DMS53 (cell line): ENCODE measurements around the gene HOXA13.

Source experiments
- DNase-seq: peaks from one replicate; lab custom pipeline; 2025; lab: John Stamatoyannopoulos, UW

The HOXA13 gene

GRCh38 chr7:27192546-27193334 is 7.2 kb downstream of the HOXA13 start:
- DNase-seq: peak; percentile 49

- peak; percentile 54 for DNase-seq
Measured at GRCh38 chr7:27191833-27192545, 7.9 kb downstream of the HOXA13 start.

- DNase-seq: no peak
Measured at GRCh38 chr7:27191161-27191731, 8.6 kb downstream of the HOXA13 start.

GRCh38 chr7:27189997-27190748 is 9.7 kb downstream of the HOXA13 start:
- DNase-seq: no peak

- peak; percentile 58 for DNase-seq
Measured at GRCh38 chr7:27189295-27189996, 10.4 kb downstream of the HOXA13 start.

- peak; percentile 58 for DNase-seq
Measured at GRCh38 chr7:27188386-27189294, 11.3 kb downstream of the HOXA13 start.

GRCh38 chr7:27187475-27188385 is 12.2 kb downstream of the HOXA13 start:
- no peak for DNase-seq

GRCh38 chr7:27186668-27187474 is 13.0 kb downstream of the HOXA13 start:
- DNase-seq: no peak

GRCh38 chr7:27185854-27186667 is 13.8 kb downstream of the HOXA13 start:
- DNase-seq: peak; percentile 67

GRCh38 chr7:27185013-27185853 is 14.7 kb downstream of the HOXA13 start, which contains the start of gene HOXA11:
TSS of gene HOXA11 (minus strand) at chr7:27185232. CDS start at chr7:27185144, 88 bp downstream.
- DNase-seq: peak; percentile 82

GRCh38 chr7:27184337-27185012 is 15.4 kb downstream of the HOXA13 start:
- DNase-seq: peak; percentile 78

- peak; percentile 73 for DNase-seq
Measured at GRCh38 chr7:27183682-27184336, 16.1 kb downstream of the HOXA13 start.

- peak; percentile 70 for DNase-seq
Measured at GRCh38 chr7:27182861-27183681, 16.8 kb downstream of the HOXA13 start.

- DNase-seq: no peak
Measured at GRCh38 chr7:27182285-27182841, 17.5 kb downstream of the HOXA13 start.
